Osteoblast (primary cell): Measurements from ENCODE around the gene KMT5B. TPM values are rescaled to one million over a fixed set of nuclear protein-coding genes. Genes with fewer than 3 reads are reported as not detected.

Source experiments
- DNase-seq: peaks from one replicate; pipeline ENCODE4 v3.0.0; 2011; ENCODE audit warnings: low spot score, mixed read lengths; ENCODE audit not compliant: insufficient read length; ENCODE audit errors: missing footprints
- H2AFZ ChIP-seq: 2 replicates; pipeline ENCODE4 v1.6.0; 2011; ENCODE audit warnings: mild to moderate bottlenecking, low read length
- H3K27ac ChIP-seq: 2 replicates; pipeline ENCODE4 v1.5.1; 2011; ENCODE audit warnings: mild to moderate bottlenecking, low read depth, low read length, moderate library complexity
- H3K27me3 ChIP-seq: 2 replicates; pipeline ENCODE4 v1.6.0; 2012; ENCODE audit warnings: mild to moderate bottlenecking, control low read depth, inconsistent platforms, low read length, moderate library complexity; ENCODE audit not compliant: insufficient read depth
- H3K36me3 ChIP-seq: 2 replicates; pipeline ENCODE4 v1.5.1; 2011; ENCODE audit warnings: mild to moderate bottlenecking, low read length, control low read depth, moderate library complexity; ENCODE audit not compliant: insufficient read depth
- H3K4me1 ChIP-seq: 2 replicates; pipeline ENCODE4 v1.5.1; 2011; ENCODE audit warnings: mild to moderate bottlenecking, low read length, control low read depth, moderate library complexity; ENCODE audit not compliant: insufficient read depth
- H3K4me2 ChIP-seq: 2 replicates; pipeline ENCODE4 v1.6.0; 2011; ENCODE audit warnings: mild to moderate bottlenecking, low read length; ENCODE audit not compliant: insufficient read depth
- H3K4me3 ChIP-seq: fragments of 200-600 bp; sonication (generic); 3 replicates; pipeline ENCODE4 v1.5.1; 2012; ENCODE audit warnings: mild to moderate bottlenecking, low read length, inconsistent platforms; ENCODE audit not compliant: insufficient read depth
- H3K79me2 ChIP-seq: 2 replicates; pipeline ENCODE4 v1.6.0; 2012; ENCODE audit warnings: mild to moderate bottlenecking, low read length, control low read depth, inconsistent platforms; ENCODE audit not compliant: insufficient read depth
- H3K9me3 ChIP-seq: 2 replicates; pipeline ENCODE4 v1.5.1; 2011; ENCODE audit warnings: low read depth, low read length, control low read depth
- H4K20me1 ChIP-seq: 2 replicates; pipeline ENCODE4 v1.6.0; 2012; ENCODE audit warnings: mild to moderate bottlenecking, low read length, control low read depth; ENCODE audit not compliant: insufficient read depth
- total RNA-seq: library from RNA; depleted of rRNA; stranded (reverse); fragments of >200 nt; gene quantifications from 2 replicates; pipeline ENCODE4 v1.2.3, GENCODE V29; 2012
- TF ChIP-seq, protein P1 (sequence below): IDR thresholded peaks from 2 replicates; pipeline ENCODE4 v1.5.1; 2011; ENCODE audit warnings: mild to moderate bottlenecking, low read depth, low read length, moderate library complexity; ENCODE audit errors: extremely low read depth

The KMT5B gene
- total RNA-seq, 1 donor: 27.1 TPM

DNA sequence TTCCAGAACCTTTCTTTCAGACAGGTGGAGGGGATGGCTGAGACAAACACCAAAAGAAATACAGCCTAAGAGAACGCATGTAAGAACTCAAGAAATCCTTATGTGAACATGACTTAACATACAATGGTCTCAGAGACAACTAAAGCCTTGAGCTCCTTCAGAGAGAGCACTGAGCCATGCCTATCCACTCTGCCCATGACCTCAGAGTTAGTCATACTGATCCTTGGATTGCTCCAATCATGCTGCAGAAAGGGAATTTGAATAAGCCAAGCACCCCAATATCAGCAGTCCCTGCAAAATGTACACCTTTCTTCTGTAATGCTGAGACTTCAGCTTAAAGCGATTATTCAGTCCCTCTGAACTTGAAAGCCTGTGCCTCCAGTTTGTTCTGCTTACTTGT lies 48.7 kb downstream of the KMT5B start:
- Histone ChIP-seq H3K9me3 (no peaks in the 10 kb centered on the region), H3K36me3 (peaks cover 46% of the 10 kb centered on the region), H3K27ac (no peak overlapping the region), H3K27me3 (no peaks in the 10 kb centered on the region), H3K4me1 (peaks cover 8% of the 10 kb centered on the region), H3K4me2 (no peak overlapping the region), H4K20me1 (peaks cover 14% of the 10 kb centered on the region), H2AFZ (no peak overlapping the region), H3K79me2 (no peaks in the 10 kb centered on the region), H3K4me3 (no peak overlapping the region)
- TF ChIP-seq, protein P1, sequence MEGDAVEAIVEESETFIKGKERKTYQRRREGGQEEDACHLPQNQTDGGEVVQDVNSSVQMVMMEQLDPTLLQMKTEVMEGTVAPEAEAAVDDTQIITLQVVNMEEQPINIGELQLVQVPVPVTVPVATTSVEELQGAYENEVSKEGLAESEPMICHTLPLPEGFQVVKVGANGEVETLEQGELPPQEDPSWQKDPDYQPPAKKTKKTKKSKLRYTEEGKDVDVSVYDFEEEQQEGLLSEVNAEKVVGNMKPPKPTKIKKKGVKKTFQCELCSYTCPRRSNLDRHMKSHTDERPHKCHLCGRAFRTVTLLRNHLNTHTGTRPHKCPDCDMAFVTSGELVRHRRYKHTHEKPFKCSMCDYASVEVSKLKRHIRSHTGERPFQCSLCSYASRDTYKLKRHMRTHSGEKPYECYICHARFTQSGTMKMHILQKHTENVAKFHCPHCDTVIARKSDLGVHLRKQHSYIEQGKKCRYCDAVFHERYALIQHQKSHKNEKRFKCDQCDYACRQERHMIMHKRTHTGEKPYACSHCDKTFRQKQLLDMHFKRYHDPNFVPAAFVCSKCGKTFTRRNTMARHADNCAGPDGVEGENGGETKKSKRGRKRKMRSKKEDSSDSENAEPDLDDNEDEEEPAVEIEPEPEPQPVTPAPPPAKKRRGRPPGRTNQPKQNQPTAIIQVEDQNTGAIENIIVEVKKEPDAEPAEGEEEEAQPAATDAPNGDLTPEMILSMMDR: no peak
- no peak for DNase-seq

DNA sequence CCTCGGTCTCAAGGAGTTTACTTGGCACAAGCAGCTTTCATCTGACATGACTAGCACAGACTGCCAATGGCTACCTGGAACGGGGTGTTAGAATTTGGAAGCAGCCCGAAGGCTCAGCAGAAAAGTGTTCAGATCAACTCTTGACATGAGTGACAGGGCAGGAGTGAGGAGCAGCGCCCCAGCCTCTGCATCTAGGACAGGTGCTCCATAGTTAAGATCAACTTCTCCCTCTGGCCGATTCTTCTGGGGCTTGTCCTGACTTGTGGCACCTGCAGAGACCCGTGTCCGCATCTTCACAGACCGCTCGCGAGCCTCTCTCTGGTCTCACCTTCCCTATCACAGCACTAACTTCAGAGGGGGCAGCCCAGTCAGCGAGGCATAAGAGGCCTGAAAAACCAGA lies 49.4 kb downstream of the KMT5B start:
- no peaks in the 10 kb centered on the region for H3K27me3 ChIP-seq
- no peak overlapping the region for H3K27ac ChIP-seq
- no peaks in the 10 kb centered on the region for H3K79me2 ChIP-seq
- H3K4me1 ChIP-seq: peaks cover 8% of the 10 kb centered on the region
- H2AFZ ChIP-seq: no peak overlapping the region
- no peaks in the 10 kb centered on the region for H3K9me3 ChIP-seq
- peaks cover 14% of the 10 kb centered on the region for H4K20me1 ChIP-seq
- peaks cover 39% of the 10 kb centered on the region for H3K36me3 ChIP-seq
- TF ChIP-seq, protein P1: no peak
- H3K4me3 ChIP-seq: no peak overlapping the region
- DNase-seq: no peak
- no peak overlapping the region for H3K4me2 ChIP-seq

DNA sequence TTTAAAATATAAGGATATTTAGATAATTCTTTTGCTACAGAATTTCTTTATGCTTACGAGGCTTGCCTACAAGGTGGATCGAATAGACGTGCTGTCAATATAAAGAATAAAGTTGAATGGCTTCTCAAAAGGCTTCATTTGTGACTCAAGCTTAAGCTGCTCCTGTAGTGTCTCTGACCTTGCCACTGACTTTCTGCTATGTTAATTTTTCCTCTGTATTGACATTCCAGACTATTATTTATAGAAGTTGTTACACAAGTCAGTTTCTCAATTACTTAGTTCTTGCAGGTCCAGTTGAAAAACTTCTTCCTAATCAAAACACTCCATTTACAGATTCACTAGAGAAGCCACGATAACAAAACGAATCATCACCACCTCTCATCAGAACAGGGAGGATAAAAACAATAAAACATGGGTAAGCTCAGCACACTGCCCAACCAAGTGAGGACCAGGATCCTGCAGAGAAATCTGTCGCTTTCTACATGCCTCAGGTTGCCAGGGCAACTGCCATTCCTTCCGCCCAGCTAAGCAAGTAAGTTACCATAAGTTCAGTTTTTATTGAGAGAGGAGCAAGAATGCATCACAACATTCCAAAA lies 52.9 kb downstream of the KMT5B start:
- no peaks in the 10 kb centered on the region for H3K79me2 ChIP-seq
- peaks cover 14% of the 10 kb centered on the region for H4K20me1 ChIP-seq
- peaks cover 8% of the 10 kb centered on the region for H3K4me1 ChIP-seq
- no peaks in the 10 kb centered on the region for H3K9me3 ChIP-seq
- no peak overlapping the region for H3K27ac ChIP-seq
- no peak for DNase-seq
- no peak overlapping the region for H2AFZ ChIP-seq
- H3K4me2 ChIP-seq: no peak overlapping the region
- no peak overlapping the region for H3K4me3 ChIP-seq
- TF ChIP-seq, protein P1: no peak
- H3K36me3 ChIP-seq: peaks cover 17% of the 10 kb centered on the region
- H3K27me3 ChIP-seq: no peaks in the 10 kb centered on the region

DNA sequence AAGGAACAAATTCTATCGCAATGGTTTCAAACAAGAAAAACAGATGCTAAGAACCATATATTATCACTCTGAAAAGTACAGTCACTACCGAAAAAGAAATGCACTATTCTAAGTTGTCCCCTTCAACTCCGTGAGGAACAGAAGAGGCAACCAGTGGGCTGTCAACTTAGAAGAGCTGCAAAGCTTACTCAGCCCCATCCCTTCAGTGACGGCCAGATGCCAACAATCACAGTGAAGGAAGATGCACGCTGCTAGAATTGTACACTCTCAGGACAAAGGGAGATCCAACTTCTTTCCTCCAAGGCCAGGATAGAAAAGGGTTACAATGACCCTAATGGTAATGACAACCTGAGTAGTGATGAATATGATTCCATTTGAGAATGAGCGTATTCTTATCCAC lies 53.4 kb downstream of the KMT5B start:
- Histone ChIP-seq H3K4me2 (no peak overlapping the region), H4K20me1 (peaks cover 13% of the 10 kb centered on the region), H3K36me3 (peaks cover 17% of the 10 kb centered on the region), H2AFZ (no peak overlapping the region), H3K4me3 (no peak overlapping the region), H3K27ac (no peak overlapping the region), H3K79me2 (no peaks in the 10 kb centered on the region), H3K4me1 (peaks cover 7% of the 10 kb centered on the region), H3K9me3 (no peaks in the 10 kb centered on the region), H3K27me3 (no peaks in the 10 kb centered on the region)
- TF ChIP-seq, protein P1: no peak
- DNase-seq: no peak
